Endodermal cell (in vitro differentiated cells): ENCODE results near the gene SERPINC1. TPM values are rescaled to one million over a fixed set of nuclear protein-coding genes. Genes with fewer than 3 reads are reported as not detected.
"Not testable (repeated sequence)": the region's sequence is repeated elsewhere in the genome, so short reads cannot be mapped to it uniquely, and the experiment has no call there.

Experiments
- DNase-seq: peaks from one replicate; pipeline ENCODE4 v3.0.0-alpha.2; 2017
- H3K27ac ChIP-seq: 2 replicates; pipeline ENCODE4 v1.5.1; 2013; ENCODE audit warnings: mild to moderate bottlenecking, low read depth, low read length, moderate library complexity
- H3K27me3 ChIP-seq: 2 replicates; pipeline ENCODE4 v1.6.1; 2013; ENCODE audit warnings: mild to moderate bottlenecking, low read length, moderate library complexity; ENCODE audit not compliant: insufficient read depth, control insufficient read depth, poor library complexity, severe bottlenecking
- H3K36me3 ChIP-seq: 2 replicates; pipeline ENCODE4 v1.7.0; 2013; ENCODE audit warnings: mild to moderate bottlenecking, low read length, moderate library complexity; ENCODE audit not compliant: control insufficient read depth, insufficient read depth
- H3K4me1 ChIP-seq: one replicate; pipeline ENCODE4 v1.7.0; 2013; ENCODE audit warnings: low read length; ENCODE audit not compliant: control insufficient read depth, insufficient read depth
- H3K4me3 ChIP-seq: 2 replicates; pipeline ENCODE4 v1.5.1; 2013; ENCODE audit warnings: mild to moderate bottlenecking, low read length, moderate library complexity
- H3K9ac ChIP-seq: 2 replicates; pipeline ENCODE4 v1.6.1; 2013; ENCODE audit warnings: mild to moderate bottlenecking, low read length, moderate library complexity; ENCODE audit not compliant: poor library complexity, severe bottlenecking; ENCODE audit errors: extremely low read depth
- H3K9me3 ChIP-seq: 2 replicates; pipeline ENCODE4 v1.6.1; 2013; ENCODE audit warnings: mild to moderate bottlenecking, low read length, moderate library complexity; ENCODE audit not compliant: control insufficient read depth
- H3K27ac Mint-ChIP-seq: 2 replicates; pipeline ENCODE4 v1.8.0; 2020; ENCODE audit warnings: mixed read lengths
- H3K27me3 Mint-ChIP-seq: 2 replicates; pipeline ENCODE4 v1.8.0; 2021; ENCODE audit warnings: mild to moderate bottlenecking, mixed read lengths; ENCODE audit not compliant: insufficient read depth
- H3K36me3 Mint-ChIP-seq: 2 replicates; pipeline ENCODE4 v1.8.0; 2020; ENCODE audit warnings: low read depth, mixed read lengths
- H3K4me1 Mint-ChIP-seq: 2 replicates; pipeline ENCODE4 v1.8.0; 2020; ENCODE audit warnings: mixed read lengths
- H3K4me3 Mint-ChIP-seq: 2 replicates; pipeline ENCODE4 v1.8.0; 2020; ENCODE audit warnings: mild to moderate bottlenecking, moderate library complexity, mixed read lengths
- H3K9me3 Mint-ChIP-seq: 2 replicates; pipeline ENCODE4 v1.8.0; 2020; ENCODE audit warnings: mild to moderate bottlenecking, mixed read lengths
- WGBS, 2 experiments: methylation state at CpG; one replicate each; pipeline versions ENCODE4 v1.1.5 to v1.1.7; 2013; ENCODE audit warnings: missing lambda C conversion rate in 2 of 2, mixed read lengths in 1 of 2; ENCODE audit not compliant: insufficient coverage in 1 of 2, insufficient read length in 1 of 2; 5-methylcytosine and 5-hydroxymethylcytosine counted together
- total RNA-seq, 2 donors: library from RNA; stranded (reverse); fragmentation: NEBNext Ultra II Directional in 1 of 2; extraction: Animal tissue kit (Norgen Biotek cat#: 25700) in 1 of 2; gene quantifications; 2 replicates in 1 of 2; 3 replicates in 1 of 2; pipeline ENCODE4 v1.2.1, GENCODE V29; 2021
- TF ChIP-seq, protein P1 (sequence below): fragments of 200-600 bp; sonication (generic); conservative IDR thresholded peaks from 2 replicates; pipeline ENCODE4 v1.5.0; 2021; ENCODE audit warnings: antibody characterized with exemption, mild to moderate bottlenecking

Gene SERPINC1
- total RNA-seq, 2 donors from 2014 or later, result not detected

DNA sequence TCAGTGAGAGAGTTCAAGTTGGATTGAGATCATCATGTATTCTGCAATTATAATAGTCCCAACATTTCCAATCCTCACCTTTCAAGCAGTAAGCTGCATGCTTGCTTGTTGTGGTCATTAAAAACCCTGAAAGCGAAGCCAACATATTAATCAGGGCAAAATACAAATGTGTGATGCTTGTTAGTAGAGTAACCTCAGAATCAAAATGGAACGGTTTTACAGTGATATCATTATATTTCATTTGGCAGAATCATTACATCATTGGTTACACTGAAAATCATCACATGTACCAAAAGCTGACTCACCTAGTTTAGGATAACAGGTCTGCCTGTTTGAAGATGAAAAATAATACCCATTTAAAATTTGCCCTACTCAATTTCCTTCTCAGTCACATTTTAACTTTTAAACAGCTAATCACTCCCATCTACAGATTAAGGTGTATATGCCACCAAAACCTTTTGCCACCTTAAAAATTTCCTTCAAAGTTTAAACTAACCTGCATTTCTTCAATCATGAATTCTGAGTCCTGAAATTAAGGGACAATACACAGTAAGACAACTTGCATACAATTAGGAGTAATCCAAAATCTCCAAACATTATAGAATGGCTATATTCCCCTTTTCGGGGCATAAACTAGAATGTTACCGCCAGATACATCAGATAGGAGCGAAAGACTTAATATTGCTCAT is 52.8 kb downstream of the SERPINC1 start:
- Mint-ChIP-seq H3K27ac (peak overlapping the region; percentile 91), H3K4me1 (peaks cover 22% of the 10 kb centered on the region), H3K36me3 (peaks cover 57% of the 10 kb centered on the region), H3K4me3 (peak overlapping the region; percentile 96), H3K27me3 (no peaks in the 10 kb centered on the region), H3K9me3 (no peaks in the 10 kb centered on the region)
- no peaks in the 10 kb centered on the region for H3K27me3 ChIP-seq
- WGBS, 2 experiments, result 92 to 93% methylated on average over 3 to 5 of the region's 5 CpGs
- no peak overlapping the region for H3K27ac ChIP-seq
- DNase-seq, result no peak
- peak overlapping the region; percentile 99 for H3K4me3 ChIP-seq
- H3K9me3 ChIP-seq, result no peaks in the 10 kb centered on the region
- H3K9ac ChIP-seq, result peak overlapping the region; percentile 100
- H3K36me3 ChIP-seq, result peaks cover 59% of the 10 kb centered on the region
- TF ChIP-seq, protein P1, sequence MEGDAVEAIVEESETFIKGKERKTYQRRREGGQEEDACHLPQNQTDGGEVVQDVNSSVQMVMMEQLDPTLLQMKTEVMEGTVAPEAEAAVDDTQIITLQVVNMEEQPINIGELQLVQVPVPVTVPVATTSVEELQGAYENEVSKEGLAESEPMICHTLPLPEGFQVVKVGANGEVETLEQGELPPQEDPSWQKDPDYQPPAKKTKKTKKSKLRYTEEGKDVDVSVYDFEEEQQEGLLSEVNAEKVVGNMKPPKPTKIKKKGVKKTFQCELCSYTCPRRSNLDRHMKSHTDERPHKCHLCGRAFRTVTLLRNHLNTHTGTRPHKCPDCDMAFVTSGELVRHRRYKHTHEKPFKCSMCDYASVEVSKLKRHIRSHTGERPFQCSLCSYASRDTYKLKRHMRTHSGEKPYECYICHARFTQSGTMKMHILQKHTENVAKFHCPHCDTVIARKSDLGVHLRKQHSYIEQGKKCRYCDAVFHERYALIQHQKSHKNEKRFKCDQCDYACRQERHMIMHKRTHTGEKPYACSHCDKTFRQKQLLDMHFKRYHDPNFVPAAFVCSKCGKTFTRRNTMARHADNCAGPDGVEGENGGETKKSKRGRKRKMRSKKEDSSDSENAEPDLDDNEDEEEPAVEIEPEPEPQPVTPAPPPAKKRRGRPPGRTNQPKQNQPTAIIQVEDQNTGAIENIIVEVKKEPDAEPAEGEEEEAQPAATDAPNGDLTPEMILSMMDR, result no peak
- no peaks in the 10 kb centered on the region for H3K4me1 ChIP-seq

DNA sequence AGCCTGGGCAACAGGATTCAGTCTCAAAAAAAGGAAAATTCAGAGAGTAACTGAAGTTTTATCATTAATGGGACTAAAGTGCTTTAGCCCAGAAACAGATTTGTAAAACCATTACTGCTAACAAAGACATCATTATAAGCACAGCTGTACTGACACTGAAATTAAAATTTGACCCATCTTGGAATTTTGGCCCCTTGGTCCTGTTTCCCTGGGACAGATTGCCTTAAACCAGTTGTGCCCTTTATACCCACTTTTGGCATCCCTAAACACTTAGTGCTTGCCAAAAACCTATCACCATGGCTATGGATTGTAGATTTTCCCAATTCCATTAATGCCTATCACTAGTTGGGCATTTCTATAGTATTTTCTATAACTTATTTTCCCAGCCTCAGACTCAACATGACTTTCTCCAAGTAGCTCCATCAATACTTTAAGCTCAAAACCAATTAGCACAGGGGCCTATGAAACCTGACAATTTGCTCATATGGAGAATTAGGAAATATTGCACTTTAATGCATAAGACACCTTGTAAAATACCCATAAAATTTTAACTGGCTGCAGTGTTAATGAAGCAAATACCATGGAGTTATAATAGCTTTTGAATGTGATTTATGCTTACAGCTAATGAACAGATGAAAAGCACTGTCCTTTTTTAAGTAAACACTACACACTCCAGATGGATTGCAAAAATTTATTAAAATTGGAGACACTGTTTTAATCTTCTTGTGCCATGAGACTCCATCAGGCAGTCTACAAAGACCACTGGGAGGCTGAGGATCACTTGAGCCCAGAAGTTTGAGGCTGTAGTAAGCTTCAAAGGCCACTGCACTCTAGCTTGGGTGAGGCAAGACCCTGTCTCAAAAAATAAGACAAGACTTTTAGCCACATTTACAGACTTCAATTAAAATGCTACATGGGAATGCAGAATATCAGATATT is 53.6 kb downstream of the SERPINC1 start:
- Mint-ChIP-seq H3K27ac (peak overlapping the region; percentile 91), H3K4me3 (peak overlapping the region; percentile 96), H3K36me3 (peaks cover 59% of the 10 kb centered on the region), H3K27me3 (no peaks in the 10 kb centered on the region), H3K9me3 (no peaks in the 10 kb centered on the region), H3K4me1 (peaks cover 17% of the 10 kb centered on the region)
- no peak for DNase-seq
- Histone ChIP-seq H3K27me3 (no peaks in the 10 kb centered on the region), H3K27ac (peak overlapping the region; percentile 35), H3K4me3 (peak overlapping the region; percentile 99), H3K4me1 (no peaks in the 10 kb centered on the region), H3K36me3 (peaks cover 63% of the 10 kb centered on the region), H3K9ac (peak overlapping the region; percentile 100), H3K9me3 (no peaks in the 10 kb centered on the region)
- TF ChIP-seq, protein P1, result no peak

DNA sequence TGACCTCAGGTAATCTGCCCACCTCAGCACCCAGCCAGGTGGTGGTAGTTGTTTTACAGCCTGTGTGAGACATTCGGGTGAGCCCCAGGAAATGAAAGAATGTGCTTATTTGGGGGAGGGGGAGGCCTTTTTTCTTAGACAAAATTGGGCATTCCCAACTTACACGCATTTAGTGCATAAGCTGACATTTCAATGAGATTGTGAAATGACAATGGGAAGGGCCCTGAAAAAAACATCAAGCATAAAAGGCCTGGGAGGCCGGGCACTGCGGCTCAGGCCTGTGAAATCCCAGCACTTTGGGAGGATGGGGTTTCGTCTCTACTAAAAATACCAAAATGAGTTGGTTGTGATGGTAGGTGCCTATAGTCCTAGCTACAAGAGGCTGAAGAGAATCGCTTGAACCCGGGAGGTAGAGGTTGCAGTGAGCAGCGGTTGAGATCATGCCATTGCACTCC is 54.3 kb downstream of the SERPINC1 start:
- peak overlapping the region; percentile 35 for H3K27ac ChIP-seq
- H3K4me3 Mint-ChIP-seq, result no peak overlapping the region

DNA sequence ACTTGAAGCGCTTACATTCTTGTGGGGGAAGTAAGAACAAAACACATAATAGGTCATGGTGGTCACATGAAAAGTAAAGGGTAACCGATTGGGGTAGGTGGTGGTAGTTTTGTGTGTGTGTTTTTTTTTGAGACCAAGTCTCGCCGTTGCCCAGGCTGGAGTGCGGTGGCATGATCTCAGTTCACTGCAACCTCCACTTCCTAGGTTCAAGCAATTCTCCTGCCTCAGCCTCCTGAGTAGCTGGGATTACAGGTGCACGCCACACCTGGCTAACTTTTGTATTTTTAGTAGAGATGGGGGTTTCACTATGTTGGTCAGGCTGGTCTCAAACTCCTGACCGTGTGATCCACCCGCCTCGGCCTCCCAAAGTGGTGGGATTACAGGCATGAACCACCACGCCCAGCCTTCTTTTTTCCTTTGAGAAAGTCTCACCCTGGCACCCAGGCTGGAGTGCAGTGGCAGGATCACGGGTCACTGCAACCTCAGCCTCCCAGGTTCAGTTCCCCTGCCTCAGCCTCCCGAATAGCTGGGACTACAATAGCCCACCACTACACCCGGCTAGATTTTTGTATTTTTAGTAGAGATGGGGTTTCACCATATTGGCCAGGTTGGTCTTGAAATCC is 54.9 kb downstream of the SERPINC1 start:
- H3K36me3 ChIP-seq, result peaks cover 74% of the 10 kb centered on the region
- H3K27me3 ChIP-seq, H3K4me3 ChIP-seq, H3K9me3 Mint-ChIP-seq, H3K4me3 Mint-ChIP-seq, H3K27ac ChIP-seq, H3K9ac ChIP-seq, H3K9me3 ChIP-seq, H3K4me1 ChIP-seq, H3K27me3 Mint-ChIP-seq: not testable (repeated sequence)
- WGBS, 2 experiments, result 72 to 74% methylated on average over 8 to 13 of the region's 13 CpGs
- Mint-ChIP-seq H3K4me1 (peaks cover 17% of the 10 kb centered on the region), H3K27ac (peak overlapping the region; percentile 91), H3K36me3 (peaks cover 63% of the 10 kb centered on the region)
- peak; percentile 77 for DNase-seq

More for the DNA sequence above, 54.3 kb downstream of the SERPINC1 start:
- no peaks in the 10 kb centered on the region for H3K4me1 ChIP-seq
- peak; percentile 63 for DNase-seq
- H3K27me3 Mint-ChIP-seq, result no peaks in the 10 kb centered on the region
- peak overlapping the region; percentile 91 for H3K27ac Mint-ChIP-seq
- no peak overlapping the region for H3K9ac ChIP-seq
- no peak overlapping the region for H3K4me3 ChIP-seq
- peaks cover 64% of the 10 kb centered on the region for H3K36me3 Mint-ChIP-seq
- no peaks in the 10 kb centered on the region for H3K27me3 ChIP-seq
- peaks cover 70% of the 10 kb centered on the region for H3K36me3 ChIP-seq
- TF ChIP-seq, protein P1, result no peak
- WGBS, 2 experiments, result 66 to 75% methylated on average over 8 of the region's 8 CpGs
- peaks cover 17% of the 10 kb centered on the region for H3K4me1 Mint-ChIP-seq
- H3K9me3 Mint-ChIP-seq, result no peaks in the 10 kb centered on the region
- H3K9me3 ChIP-seq, result no peaks in the 10 kb centered on the region
